COLO829 (cell line): ENCODE results near the gene AUP1.

Experiments
- DNase-seq: peaks from one replicate; pipeline ENCODE4 v3.0.0; 2012; ENCODE audit warnings: low spot score

Gene AUP1

DNA sequence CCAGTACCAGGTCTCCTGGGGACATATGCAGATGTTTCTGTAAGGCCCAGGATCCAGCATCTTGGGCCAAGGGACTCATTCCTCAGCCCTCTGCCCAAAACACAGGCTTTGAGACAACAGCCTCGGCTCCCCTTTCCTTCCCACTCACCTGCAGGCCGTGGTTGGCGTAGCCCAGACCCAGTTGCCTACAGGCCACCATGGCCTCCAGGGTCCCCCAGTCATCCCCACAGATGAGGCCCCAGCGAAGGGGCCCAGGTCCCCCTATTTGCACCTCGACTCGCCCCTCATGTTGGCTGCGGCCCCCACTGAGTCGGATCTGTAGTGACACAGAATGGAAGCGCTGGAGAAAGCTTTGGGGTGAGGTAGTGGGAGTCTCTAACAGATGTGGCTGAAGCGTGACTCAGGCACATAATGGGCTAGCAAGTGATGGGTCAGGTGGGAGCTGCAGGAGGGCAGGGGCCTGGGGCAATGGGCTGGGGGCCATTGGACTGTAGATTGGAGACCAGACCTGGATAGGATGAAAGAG, 6.0 kb upstream of the AUP1 start:
- no peak for DNase-seq

DNA sequence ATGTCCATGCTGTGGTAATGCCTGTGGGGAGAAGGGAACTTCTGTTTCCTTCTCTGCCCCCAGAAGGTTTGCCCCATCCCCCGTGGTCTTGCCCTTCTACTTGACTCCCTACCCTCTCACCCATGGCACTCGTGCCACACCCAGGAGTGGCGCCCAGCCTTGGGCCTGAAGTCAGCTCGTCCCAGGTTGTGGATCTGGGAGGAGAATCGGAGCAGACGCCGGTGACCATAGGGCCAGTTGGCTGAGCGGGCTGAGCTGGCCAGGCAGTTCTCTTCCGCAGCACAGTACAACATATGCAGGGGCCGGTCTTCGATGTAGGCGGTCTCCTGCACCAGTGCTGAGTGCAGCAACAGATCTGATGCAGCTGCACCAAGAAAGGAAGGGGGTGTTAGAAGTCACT, 4.9 kb upstream of the AUP1 start:
- DNase-seq, result no peak

DNA sequence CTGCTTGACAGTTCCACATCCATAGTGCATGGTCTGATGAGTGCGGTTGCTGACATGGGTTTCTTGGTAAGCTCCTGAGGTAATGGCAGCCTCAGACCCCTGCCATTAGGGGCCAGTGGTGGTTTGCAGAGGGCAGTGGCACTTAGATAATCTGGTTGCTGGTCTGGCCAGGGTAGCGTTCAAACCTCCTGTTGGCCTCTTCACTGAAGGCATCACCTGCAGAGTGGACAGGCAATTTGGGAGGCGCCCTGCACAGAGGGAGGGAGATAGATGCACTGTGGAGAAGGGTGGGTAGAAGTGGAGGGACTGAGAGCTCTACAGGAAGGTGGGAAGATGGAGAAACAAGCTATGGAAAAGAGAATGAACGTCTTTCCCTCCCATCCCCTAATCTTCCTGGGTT, 4.0 kb upstream of the AUP1 start:
- DNase-seq, result no peak

DNA sequence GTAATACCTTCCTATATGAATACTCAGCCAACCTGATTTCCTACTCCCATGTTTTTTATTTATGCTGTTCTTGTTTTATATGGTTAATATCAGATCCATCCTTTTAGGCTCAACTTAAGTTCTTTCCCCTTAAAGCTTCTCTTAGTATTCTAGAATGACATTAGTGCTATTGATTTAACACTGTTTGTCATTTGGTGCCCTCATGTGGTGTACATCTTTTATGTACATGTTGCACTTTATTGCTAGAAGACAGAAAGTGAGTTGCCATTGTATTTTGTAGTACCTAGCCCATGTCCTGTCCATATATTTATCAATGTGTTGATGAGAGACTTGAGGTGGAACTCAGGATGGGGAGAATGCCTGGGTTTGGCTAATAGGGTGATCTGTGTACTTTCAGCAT, 2.7 kb upstream of the AUP1 start:
- DNase-seq, result peak; percentile 67

DNA sequence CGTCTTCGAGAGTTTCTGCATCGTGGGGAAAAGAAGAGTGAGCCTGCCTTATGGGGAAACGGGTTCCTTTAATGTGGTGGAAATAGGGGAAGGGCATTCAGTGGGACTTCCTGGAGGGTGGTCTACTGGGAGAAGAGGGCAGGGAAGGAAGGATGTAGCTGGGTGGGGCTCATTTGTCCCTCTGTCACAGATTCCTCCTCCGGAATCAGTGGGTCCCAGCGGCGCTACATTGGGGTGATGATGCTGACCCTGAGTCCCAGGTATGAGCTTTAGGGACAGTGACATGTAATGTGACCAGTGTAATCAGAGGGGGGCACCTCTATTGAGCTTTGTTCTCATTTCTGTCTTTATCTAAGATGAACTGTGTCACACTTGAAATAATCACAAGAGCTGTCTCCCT, 2.2 kb upstream of the AUP1 start:
- DNase-seq, result no peak

DNA sequence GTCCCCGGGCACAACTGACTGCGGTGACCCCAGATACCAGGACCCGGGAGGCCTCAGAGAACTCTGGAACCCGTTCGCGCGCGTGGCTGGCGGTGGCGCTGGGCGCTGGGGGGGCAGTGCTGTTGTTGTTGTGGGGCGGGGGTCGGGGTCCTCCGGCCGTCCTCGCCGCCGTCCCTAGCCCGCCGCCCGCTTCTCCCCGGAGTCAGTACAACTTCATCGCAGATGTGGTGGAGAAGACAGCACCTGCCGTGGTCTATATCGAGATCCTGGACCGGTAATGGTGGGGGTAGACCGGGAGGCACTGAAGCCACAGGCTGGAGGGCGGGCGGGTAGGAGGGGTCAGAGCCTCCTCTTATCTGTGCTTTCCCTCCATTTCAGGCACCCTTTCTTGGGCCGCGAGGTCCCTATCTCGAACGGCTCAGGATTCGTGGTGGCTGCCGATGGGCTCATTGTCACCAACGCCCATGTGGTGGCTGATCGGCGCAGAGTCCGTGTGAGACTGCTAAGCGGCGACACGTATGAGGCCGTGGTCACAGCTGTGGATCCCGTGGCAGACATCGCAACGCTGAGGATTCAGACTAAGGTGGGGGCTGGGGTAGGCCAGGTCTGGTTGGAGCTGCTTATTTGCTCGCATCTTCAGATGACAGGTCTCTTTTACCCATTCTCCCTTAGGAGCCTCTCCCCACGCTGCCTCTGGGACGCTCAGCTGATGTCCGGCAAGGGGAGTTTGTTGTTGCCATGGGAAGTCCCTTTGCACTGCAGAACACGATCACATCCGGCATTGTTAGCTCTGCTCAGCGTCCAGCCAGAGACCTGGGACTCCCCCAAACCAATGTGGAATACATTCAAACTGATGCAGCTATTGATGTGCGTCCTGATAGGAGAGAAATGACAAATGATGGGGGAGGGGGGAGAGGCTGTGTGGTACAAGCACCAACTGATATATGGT, 1.0 kb upstream of the AUP1 start:
- DNase-seq, result peak; percentile 45

DNA sequence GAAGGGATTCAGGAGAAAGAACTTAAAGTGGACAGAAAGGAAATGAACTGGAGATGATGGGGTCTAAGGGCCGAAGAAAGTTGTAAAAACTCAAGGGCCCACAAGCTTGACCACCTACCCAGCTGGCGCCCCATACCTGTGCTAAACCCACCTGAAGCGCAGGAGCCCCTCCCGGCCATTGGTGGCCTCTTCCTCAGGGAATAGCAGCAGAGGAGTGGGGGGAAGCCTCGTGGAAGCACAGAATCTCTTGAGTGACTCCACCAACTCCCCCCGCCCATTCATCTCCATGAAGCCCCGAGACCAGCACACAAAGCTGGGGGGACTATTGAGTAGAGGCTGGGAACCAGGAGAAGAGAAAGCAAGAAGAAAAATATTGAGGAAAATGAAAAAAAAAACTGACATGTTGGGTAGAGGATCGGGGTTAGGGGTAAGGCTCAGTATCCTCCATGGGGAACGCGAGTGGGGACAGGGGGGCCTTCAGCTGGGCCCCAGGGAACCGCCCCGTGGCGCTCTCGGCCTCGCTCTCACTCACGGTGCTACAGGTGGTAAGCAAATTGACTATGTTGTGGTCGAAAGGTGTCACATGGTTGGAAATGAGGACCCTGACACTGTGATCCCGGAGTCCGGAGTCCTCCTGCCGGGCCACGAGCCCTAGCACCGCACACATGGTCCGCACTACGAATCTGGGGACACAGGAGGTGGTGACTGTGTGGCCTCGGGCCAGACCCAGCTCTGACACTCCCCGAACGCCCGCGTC, 728 bp downstream of the AUP1 start:
- DNase-seq, result no peak

DNA sequence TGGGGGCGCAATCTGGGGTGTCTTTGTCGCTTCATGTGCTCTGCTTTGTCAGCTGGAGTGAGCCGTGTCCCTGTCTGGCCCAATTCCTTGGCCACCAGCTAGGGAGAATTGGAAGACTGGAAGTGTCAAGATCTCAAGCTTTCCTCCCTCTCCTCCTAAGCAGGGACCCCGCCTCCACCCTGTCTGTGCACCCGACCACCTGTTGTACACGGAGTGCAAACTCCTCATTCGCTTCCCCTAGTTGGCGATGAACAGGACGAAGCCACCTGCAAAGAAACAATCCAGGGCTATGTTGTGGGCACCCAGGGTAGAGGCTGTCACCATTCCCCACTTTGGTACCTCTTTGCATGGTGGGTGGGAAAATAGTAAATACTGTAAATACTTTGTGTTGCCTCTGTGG, 1.8 kb downstream of the AUP1 start:
- DNase-seq, result no peak

DNA sequence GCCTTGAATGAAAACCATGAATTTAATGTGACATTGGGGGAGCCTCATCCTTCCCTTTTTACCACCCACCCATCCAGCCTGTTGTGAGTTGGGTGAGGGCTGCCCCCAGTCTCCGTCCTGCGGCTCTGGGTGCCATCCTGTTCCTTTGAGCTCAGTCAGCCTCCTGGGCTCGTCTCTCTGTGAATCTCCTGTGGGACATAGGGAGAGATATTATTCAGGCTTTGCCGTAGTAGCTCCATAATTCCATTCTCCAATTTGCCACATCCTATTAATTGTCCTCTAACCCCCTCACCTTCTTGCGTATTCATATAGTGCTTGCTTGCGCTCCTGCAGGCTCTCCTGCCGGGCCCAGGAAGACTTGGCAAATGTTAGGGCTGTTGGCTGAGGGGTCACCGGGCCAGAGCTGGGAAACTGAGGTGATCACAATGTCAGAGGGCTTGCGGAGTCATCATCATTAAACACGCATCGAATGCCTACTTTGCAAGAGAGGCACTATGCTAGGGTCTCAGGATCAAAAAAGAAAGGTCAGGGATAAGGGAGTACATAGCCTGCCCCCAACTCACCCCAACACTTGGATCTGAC, 2.8 kb downstream of the AUP1 start:
- no peak for DNase-seq

DNA sequence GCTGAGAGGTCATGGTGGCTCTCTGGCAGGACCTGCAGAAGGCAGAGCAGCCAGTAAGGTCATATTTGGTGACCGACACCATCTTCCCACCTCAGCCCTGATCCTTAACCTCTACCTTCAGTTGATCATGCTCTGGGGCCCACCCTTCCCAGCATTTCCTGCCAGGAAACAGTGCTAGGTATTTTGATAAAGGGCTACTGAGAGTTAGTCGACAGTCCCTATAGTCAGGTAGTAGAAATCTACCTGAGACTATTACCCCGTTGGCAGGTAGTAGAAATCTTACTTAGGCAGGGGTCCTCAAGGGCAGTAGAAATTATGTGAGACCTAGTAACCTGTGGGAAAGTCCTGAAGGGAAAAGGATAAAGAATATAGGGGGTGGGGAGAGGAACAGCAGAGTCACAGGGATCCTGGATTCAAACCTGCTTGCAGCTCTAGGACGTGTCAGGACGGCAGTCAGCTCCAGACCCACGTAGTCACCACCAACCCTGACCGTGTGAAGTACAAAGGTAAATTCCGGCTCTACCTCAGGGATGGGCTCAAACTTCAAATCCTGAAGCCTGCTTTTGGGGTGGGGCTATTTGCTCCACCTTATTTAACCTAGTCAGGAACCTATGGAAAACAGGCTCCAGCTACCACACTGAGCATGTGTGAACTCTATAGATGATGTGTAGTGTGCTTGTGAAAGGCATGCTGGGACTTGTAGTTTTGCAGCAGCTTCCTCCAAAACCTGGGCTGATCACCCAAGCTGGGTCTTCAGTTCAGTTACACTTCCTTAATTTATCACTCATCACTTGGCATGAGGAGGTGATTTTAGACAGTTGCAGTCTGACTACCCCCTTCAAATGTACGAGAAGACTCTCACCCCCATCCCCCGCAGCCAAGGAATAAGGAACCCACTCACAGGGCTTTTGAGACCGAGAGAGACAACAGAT, 3.5 kb downstream of the AUP1 start, which contains the start of gene DQX1:
Gene DQX1 (minus strand): TSS at position 515 of the 932 bp plus-strand sequence. CDS start 502 bp downstream, at position 13.
- DNase-seq, result peak; percentile 63

DNA sequence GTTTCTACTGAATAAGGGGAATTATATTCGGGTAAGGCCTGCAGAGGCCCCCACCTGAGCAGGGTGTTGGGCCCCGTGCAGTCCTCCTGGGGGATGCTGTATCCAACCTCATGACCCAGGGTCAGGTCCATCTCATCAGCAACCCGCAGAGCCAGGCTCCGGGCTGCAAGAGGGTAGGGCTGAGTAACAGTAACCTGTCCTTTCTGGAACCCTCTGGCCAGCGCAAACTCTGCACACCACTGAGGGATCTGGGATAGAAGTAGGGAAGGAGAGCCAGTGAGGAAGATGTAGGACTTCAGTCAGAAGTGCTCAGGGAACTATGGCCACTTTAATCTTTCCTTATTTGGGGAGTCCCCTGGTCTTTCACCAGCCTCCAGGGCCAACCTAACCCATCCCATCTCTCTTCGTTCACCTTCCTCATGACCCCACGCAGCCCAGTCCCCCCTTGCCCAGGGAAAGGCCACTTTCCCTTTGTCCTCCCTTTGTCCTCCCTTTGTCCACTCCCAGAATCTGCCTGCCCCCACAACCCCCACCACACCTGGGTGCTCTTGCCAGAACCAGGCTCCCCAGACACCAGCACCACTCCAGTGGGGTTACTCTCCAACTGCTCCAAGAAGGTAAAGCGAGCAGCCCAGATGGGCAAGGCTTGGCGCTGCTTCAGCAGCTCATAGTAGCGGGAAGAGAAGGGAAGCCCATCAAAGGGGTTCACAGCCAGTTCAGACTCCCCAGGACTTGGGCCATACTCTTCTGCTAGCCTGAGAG, 4.4 kb downstream of the AUP1 start:
- DNase-seq, result no peak

DNA sequence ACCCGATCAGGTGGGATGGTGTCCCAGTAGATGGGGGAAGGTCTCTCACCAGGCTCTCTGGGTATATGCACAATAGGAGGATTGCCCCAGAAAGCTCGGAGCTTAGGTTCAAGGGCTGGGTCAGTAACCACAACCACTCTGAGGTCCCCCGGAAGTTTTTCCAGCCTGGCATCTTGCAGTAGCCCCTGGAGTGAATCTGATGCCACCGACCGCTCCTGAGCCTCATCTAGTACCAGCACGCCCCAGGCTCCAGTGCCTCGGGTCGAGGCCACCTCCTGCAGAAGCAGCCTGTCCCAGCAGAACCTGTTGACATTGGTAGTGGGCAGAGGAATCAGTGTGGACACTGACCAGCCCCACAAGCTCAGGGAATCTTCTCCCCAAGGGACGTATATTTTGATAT, 5.5 kb downstream of the AUP1 start:
- DNase-seq, result no peak

DNA sequence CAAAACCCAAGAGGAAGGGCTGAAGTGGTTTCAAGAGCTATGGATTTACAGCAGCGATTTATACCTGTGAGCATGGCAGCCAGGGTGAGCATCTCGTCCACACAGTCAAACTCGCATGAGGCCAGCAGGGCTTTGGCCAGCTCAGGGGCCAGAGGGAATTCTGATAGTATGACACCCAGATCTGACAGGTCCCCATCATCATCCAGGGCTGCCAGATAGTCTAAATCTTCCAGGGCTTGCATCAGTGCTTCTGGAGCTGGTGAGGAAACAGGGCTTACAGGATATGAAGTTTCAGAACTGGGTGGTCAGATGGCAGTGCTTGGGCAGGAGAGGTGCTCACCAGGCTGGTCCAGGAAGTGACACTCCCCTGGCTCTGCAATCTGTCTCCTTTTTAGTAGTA, 7.0 kb downstream of the AUP1 start:
- DNase-seq, result no peak

DNA sequence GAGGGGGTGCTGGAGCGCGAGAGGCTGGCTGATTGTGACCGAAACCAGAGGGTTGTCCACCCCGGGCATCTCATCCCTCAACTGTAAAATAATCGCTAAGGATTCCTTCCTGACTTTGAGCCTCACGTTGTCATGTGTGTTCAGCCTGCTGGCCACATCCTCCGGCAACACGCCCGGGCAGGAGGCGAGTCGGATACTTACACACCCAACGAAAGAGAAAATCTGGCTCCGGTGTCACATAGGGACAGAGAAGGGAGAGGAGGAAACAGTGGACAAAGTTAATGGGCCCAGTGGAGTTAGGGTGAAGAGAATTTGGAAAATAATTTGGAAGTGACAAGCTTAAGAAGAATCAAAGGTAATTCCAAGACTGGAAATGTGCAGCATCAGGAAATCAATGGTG, 12.9 kb downstream of the AUP1 start:
- no peak for DNase-seq

DNA sequence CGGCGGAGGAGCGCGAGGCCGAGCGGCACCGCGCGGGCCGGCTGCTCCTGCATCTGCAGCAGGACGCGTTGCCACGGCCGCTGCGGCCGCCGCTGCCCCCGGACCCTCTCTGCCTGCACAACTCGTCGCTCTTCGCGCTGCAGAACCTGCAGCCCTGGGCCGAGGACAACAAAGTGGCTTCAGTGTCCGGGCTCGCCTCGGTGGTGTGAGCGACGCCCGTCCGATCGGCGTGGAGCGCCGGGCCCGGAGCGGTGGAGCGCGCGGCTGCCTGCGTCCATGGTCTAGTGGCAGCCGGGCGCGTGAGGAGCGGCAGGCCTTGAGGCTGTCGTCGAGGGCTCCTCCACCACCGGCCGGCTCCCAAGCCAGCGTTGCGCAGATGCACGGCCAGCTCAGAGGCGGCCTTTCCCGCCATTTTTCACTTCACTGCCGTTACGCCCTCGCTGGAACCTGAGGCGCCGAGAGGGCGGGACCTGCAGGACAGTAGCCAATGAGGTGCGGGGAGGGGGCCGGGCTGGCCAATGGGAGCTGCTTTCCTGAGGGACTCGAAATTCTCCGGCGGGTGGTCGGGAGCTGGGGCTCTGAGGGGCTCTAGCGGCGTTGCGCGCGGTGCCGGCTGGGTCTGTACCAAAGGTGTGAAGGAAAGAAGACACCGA, 13.4 kb downstream of the AUP1 start:
- no peak for DNase-seq

DNA sequence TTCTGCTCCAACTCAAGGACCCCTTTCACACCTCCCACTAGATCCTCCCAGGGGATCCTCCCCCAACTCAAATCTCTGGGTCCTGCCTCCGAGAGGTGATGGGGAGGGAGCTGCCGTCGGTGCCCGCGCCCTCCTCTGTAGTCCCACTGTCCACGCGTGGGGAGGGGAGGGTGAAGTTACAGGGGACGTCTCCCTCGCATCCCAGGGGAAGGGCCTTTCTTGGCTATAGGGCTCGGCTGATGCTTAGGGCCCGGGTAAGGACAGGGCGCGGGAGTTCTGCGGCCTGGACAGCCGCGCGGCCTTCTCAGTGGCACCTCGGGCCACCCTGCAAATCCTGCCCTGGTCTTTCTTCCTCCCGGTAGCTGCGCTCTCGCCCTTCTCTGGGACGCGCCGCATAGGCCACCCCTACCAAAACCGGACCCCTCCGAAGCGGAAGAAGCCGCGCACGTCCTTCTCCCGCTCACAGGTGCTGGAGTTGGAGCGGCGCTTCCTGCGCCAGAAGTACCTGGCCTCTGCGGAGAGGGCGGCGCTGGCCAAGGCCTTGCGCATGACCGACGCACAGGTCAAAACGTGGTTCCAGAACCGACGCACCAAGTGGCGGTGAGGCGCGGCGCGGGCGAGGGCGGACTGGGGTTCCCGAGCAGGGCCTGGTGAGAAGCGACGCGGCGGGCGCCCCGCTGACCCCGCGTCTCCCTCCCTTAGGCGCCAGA, 14.1 kb downstream of the AUP1 start:
- DNase-seq, result no peak

DNA sequence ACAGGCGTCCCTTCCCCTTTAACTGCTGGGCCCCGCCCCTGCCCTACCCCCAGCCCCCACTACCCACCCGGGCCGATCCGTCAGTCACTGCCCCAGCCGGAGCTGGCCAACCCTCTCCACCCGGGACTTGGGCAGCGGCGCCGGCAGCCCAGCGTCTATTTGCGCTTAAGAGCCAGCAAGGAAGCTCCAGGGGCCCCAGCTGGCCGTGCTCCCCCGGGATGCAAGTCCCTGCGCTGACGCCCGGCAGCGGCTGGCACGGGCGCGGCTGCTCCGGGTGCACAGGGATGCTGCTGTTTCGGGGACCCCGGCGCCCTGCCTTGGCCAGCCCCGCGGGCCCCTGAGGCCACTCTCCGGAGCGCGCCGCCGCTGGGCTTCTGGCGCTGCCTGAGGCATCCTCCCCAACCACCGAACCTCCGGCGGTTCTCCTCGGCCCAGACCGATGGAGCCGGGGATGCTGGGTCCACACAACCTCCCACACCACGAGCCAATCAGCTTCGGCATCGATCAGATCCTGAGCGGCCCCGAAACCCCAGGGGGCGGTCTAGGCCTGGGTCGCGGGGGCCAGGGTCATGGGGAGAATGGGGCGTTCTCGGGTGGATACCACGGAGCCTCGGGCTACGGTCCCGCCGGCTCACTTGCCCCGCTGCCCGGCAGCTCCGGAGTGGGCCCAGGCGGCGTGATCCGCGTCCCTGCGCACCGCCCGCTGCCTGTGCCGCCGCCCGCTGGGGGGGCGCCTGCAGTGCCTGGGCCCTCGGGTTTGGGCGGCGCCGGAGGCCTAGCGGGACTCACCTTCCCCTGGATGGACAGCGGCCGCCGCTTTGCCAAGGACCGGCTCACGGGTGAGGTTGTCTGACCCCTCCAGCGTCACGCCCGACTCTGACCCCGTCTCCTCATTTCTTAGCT, 14.9 kb downstream of the AUP1 start, which contains the start of gene TLX2:
Gene TLX2 (plus strand): TSS at position 83 of the 903 bp plus-strand sequence. CDS start 357 bp downstream, at position 440.
- DNase-seq, result no peak
